ENCODE data around the gene MNDA.
"Not testable (repeated sequence)": the region's sequence is repeated elsewhere in the genome, so short reads cannot be mapped to it uniquely, and the experiment has no call there.

Gene MNDA

GRCh38 chr1:158840236-158840635 lies 9.1 kb downstream of the MNDA start:
- no peak for DNase-seq

- no peak for DNase-seq
Observed at GRCh38 chr1:158864595-158864994, 33.4 kb downstream of the MNDA start.

- not testable (repeated sequence) for DNase-seq
Observed at GRCh38 chr1:158870438-158870837, 39.3 kb downstream of the MNDA start.

- DNase-seq = no peak
Observed at GRCh38 chr1:158873141-158873540, 42.0 kb downstream of the MNDA start.

- DNase-seq = no peak
Observed at GRCh38 chr1:158893654-158894053, 62.5 kb downstream of the MNDA start.

GRCh38 chr1:158898722-158899121 lies 67.6 kb downstream of the MNDA start:
- DNase-seq = no peak

Data from DMS 273 treated with DMSO at 0.1 percent for 48 hours (cell line).